Activated effector memory CD4-positive, alpha-beta T cell treated with anti-CD3 and anti-CD28 coated beads, Interleukin-2, amount 50 U/mL, for 16 hours (primary cell): ENCODE results near the gene PTPN1.
"Not testable (repeated sequence)": the region's sequence is repeated elsewhere in the genome, so short reads cannot be mapped to it uniquely, and the experiment has no call there.

ENCODE experiments used
- DNase-seq: peaks from one replicate; pipeline ENCODE4 v3.0.0-alpha.2; 2020

The PTPN1 gene

GRCh38 chr20:50482396-50482981 lies 27.7 kb upstream of the PTPN1 start:
- no peak for DNase-seq

- DNase-seq: no peak
These were observed 25.8 kb upstream of the PTPN1 start for GRCh38 chr20:50484271-50484976.

GRCh38 chr20:50487397-50487796 lies 22.8 kb upstream of the PTPN1 start:
- no peak for DNase-seq

GRCh38 chr20:50488236-50488806 lies 21.9 kb upstream of the PTPN1 start:
- DNase-seq: no peak

GRCh38 chr20:50491168-50491567 lies 19.0 kb upstream of the PTPN1 start:
- DNase-seq: no peak

- no peak for DNase-seq
These were observed 18.1 kb upstream of the PTPN1 start for GRCh38 chr20:50491926-50492634.

GRCh38 chr20:50493881-50494253 lies 16.3 kb upstream of the PTPN1 start:
- DNase-seq: no peak

DNA sequence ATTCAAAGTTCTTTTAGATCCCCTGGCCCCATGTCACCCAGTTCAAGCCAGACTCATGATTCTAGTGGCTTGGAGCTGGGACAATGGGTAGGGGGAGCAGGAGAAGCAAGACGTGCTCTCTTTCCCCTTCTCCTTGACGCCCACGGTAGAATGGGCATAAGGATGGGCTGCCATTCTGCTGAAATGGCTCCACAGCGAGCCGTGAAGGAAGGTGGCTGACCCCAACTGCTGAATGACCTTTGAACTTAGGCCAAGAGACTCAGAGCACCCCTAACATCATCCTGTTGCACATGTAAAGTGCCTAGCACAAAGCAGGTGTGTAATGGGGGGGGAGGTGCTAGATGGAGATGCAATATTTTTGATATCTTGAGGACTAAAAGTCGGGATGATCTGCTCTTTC lies 15.8 kb upstream of the PTPN1 start:
- DNase-seq: no peak

GRCh38 chr20:50496773-50497385 lies 13.3 kb upstream of the PTPN1 start:
- no peak for DNase-seq

GRCh38 chr20:50498071-50498776 lies 12.0 kb upstream of the PTPN1 start:
- DNase-seq: no peak

DNA sequence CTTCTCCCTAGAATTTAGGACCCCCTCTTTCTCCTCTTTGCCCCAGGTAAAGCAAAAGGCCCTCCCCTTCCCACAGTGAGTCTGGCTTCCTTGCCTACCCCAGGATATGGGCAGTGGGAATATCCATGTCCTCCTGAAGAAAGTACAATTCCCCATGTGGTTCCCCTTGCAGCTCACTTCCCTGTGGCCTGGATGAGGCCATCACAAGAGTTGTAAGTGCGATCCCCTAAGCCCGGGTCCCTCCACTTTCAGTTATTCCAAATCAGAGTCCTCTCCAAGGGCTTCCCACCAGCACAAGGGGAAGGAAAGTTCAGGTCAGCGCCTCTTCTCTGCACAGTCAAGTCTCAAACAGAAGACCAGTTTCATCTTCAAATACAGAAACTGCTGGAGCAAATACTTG lies 10.2 kb upstream of the PTPN1 start:
- no peak for DNase-seq

- no peak for DNase-seq
These were observed 8.0 kb upstream of the PTPN1 start for GRCh38 chr20:50501972-50502745.

GRCh38 chr20:50504231-50504823 lies 5.9 kb upstream of the PTPN1 start:
- no peak for DNase-seq

- DNase-seq: no peak
These were observed 4.0 kb upstream of the PTPN1 start for GRCh38 chr20:50506270-50506579.

- not testable (repeated sequence) for DNase-seq
These were observed 2.4 kb upstream of the PTPN1 start for GRCh38 chr20:50507745-50508144.

- DNase-seq: no peak
These were observed 1.9 kb upstream of the PTPN1 start for GRCh38 chr20:50508171-50508755.

DNA sequence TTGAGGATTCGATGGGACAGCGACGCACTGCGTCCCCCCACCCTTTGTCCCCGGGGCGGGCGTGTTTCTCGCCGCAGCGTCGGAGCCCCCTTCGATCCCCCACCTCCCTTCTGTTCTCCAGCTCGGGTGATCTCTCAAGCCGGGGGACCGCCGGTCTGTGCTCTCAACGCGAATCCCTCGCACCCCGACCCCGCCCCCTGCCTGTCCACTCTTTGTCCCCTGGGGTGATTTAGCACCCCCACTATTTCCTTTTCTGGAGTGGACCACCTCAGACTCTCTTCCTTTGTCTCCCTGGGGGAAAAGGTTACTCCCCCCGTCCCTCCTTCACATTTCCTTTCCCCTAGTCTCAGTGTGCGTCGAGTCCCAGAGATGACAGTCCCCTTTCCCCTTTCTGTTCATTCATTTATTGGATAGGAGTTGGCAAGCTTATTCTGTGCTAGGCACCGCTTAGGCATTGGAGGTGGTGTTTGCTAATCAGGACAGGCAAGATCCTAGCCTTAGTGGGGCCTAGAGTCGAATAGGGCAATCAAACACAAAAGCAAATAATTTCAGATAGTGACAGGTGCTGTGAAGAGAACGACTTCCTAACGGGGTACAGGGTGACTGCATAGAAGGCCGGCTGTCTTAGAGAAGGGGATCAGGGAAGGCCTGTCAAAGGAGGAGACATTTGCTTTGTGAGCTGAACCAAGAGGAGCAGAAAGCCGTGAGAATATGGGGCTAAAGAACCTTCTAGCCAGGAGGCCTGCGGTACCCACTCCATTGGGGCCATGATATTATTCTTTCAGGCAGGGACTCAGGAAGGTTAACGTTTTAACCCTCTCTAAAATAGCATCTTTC lies 741 bp downstream of the PTPN1 start:
- no peak for DNase-seq

- DNase-seq: no peak
These were observed 2.1 kb downstream of the PTPN1 start for GRCh38 chr20:50512323-50512722.

DNA sequence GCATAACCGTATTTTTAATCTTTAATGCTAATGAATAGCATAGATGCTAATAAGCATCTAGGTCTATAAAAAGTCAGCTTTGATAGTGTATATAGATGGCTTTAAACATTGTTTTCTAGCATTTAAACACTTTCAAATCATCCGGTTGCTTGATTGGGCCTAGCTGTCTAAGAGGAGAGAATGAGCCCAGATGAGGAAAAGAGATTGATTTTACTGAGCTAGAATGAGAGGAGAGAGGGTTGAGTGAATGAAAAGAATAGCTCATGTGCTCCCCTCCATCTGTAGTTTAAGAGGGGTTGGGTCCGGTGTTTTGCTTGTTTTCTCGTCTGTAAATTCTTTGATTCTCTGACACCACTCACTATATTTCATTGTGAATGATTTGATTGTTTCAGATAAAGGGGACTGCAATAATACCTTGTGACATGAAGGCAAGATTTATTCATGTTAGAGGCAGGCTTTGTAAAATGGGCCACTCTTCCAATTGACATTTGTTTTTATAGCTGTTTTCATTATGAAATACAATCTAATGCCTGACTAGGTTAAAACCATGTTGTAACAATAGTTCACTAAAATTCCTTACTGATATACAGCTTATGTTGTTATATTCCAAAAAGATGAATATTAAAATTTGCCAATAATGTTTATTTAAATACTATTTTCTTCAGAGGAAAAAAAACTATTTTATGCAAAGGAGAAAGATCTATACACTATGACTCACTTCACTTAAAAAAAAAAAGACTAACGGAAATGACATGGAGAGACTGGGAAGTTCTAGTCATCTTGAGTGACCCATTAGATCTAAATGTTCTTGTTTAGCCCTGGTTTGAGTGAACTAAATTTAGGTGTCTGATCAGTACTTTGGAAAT lies 3.2 kb downstream of the PTPN1 start:
- DNase-seq: no peak

GRCh38 chr20:50514035-50514337 lies 3.8 kb downstream of the PTPN1 start:
- DNase-seq: no peak
